ENCODE data around the gene LCN15.

- TF ChIP-seq CTCF (IDR thresholded peaks at IDR 0.05) (no peak), POLR2A (IDR thresholded peaks at IDR 0.05) (no peak)
Observed at GRCh38 chr9:136722093-136722968, 42.0 kb downstream of the LCN15 start.

Data from Peyer's patch (tissue), 4 donors.